GM15510 (cell line): ENCODE results near the gene MCRIP1.

Experiments used
- POLR2A ChIP-seq: IDR thresholded peaks from 3 replicates; pipeline ENCODE4 v1.6.1; 2011; ENCODE audit warnings: borderline replicate concordance; ENCODE audit not compliant: insufficient read length; ENCODE audit errors: extremely low read depth

MCRIP1 gene

GRCh38 chr17:81839301-81839700, 6.2 kb upstream of the MCRIP1 start:
- no peak for TF ChIP-seq POLR2A

GRCh38 chr17:81838753-81839255, 5.7 kb upstream of the MCRIP1 start:
- no peak for TF ChIP-seq POLR2A

GRCh38 chr17:81837641-81838040, 4.5 kb upstream of the MCRIP1 start:
- no peak for TF ChIP-seq POLR2A

GRCh38 chr17:81834831-81835267, 1.8 kb upstream of the MCRIP1 start, which contains the start of gene PPP1R27:
PPP1R27 (minus strand) TSS chr17:81835050; CDS start chr17:81834953, 97 bp downstream.
- no peak for TF ChIP-seq POLR2A

- no peak for TF ChIP-seq POLR2A
Measured at GRCh38 chr17:81833921-81834830, 1.1 kb upstream of the MCRIP1 start.

- no peak for TF ChIP-seq POLR2A
Measured at GRCh38 chr17:81832608-81833159, 407 bp downstream of the MCRIP1 start.

- TF ChIP-seq POLR2A: no peak
Measured at GRCh38 chr17:81831957-81832607, 1.0 kb downstream of the MCRIP1 start.

GRCh38 chr17:81831563-81831956, 1.5 kb downstream of the MCRIP1 start:
- peak; percentile 13 for TF ChIP-seq POLR2A

GRCh38 chr17:81829858-81830257, 3.2 kb downstream of the MCRIP1 start:
- no peak for TF ChIP-seq POLR2A

- TF ChIP-seq POLR2A: no peak
Measured at GRCh38 chr17:81828656-81829055, 4.4 kb downstream of the MCRIP1 start.

GRCh38 chr17:81825841-81826466, 7.1 kb downstream of the MCRIP1 start:
- TF ChIP-seq POLR2A: no peak

- TF ChIP-seq POLR2A: no peak
Measured at GRCh38 chr17:81824595-81824994, 8.5 kb downstream of the MCRIP1 start.

GRCh38 chr17:81823820-81824550, 9.1 kb downstream of the MCRIP1 start:
- TF ChIP-seq POLR2A: no peak
